Measurements from ENCODE around the gene EFNA5.

The EFNA5 gene

DNA sequence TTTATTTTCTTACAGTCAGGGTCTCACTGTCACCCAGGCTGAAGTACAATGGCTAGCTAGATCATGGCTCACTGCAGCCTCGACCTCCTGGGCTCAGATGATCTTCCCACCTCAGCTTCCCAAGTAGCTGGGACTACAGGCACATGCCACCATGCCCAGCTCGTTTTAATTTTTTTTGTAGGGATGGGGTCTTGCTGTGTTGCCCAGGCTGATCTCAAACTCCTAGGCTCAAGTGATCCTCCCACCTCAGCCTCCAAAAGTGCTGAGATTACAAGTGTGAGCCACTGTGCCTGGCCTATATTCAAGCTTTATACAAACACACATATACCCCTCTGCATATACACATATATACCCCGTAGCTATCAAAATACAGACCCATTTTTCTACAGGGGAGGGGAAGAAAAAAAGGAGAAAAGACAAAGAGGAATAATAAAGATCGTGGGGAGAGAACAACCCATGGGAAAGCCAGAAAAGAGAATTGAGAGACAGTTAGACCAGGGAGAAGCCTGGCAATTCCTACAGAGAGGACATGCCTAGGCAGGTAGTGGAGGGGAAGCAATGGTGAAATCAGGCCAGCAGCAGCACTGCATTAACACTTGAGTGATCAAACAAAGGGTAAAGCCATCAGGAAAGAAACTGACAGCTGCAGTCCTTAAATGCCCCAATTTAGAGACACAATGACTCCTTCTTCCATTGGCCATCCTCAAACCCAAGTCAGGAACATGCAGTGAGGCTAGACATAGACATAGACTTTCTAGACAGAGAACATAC is 102.7 kb downstream of the EFNA5 start:
- DNase-seq, result no peak

DNA sequence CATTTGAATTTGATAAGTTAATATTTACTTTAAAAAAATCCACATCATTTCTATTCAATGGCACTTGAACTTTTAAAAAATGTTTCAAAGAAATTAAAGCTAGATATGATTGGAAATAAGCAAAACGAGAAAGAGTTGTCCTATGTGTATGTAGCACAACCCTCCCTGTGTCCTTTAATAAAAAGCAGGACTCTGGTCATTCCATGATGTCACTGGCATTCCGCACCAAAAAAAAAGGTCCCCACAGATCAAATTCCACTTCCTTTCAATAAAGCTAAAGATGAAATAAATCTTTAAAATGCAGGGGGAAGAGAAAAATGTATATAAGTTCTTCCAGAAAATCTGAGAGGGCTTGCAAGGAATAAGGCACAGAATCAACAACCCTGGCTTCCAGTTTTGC is 103.8 kb downstream of the EFNA5 start:
- DNase-seq, result no peak

DNA sequence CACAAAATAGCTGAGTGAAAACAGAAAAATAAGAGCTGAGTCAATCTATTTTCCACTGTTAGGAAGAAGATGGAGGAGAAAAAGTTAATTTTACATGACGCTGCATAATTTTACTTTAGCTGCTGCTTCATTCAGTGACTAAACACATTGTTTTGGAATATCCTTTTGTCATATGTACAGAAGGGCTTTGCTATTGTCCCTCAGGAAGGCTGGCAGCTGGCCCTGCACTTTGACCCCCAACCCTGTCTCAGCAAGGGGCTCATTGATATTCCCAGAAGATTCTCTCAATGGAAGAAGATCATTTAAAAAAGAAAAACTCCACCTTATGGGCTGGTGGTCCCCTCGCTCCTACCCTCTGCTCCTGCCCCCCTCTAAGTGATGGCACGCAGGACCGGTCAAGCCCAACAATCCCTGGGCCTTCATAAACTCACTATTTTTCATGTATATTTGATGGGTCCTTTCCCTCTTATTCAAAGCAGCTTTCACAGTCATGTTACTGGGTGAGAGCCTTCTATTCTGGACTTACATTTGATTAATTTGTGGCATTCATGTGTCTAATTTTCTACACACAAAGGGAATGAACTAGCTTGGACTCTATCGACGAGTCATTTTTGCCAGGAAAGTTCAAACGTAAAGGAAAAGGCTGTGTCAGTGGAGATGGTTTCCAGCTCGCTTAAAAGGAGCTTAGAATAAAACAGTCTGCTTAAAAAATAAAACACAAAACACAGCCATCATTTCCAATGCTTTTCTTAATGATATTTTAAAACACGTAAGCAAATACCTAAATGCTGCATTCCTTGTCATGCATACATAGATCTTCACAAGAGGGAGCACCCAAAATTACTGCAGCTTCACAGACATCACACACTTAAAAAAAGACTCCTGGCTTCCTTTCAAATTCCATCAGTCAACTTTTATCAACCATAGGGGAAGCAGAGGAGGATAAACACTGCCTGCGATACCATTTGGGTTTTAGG is 104.7 kb downstream of the EFNA5 start:
- no peak for DNase-seq

DNA sequence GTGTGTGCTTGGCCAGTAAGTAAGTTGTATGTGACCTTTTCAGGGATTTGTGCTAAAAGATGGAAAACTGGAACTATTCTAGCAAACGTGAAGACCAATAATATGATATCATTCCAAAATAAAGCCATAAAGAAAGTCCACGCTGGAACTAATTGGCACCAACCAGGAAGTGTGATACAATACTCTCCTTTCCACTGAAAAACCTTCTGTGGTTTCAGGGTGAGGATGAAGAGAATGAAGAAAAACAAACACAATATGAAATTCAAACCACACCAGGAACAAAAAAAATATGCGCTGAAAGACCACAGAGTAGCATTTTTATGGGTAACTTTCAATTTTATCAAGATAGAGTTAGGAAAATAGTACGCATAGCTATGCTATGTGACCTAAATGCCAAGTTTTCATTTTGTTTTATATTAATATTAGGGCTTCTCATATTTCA is 105.8 kb downstream of the EFNA5 start:
- DNase-seq, result no peak

DNA sequence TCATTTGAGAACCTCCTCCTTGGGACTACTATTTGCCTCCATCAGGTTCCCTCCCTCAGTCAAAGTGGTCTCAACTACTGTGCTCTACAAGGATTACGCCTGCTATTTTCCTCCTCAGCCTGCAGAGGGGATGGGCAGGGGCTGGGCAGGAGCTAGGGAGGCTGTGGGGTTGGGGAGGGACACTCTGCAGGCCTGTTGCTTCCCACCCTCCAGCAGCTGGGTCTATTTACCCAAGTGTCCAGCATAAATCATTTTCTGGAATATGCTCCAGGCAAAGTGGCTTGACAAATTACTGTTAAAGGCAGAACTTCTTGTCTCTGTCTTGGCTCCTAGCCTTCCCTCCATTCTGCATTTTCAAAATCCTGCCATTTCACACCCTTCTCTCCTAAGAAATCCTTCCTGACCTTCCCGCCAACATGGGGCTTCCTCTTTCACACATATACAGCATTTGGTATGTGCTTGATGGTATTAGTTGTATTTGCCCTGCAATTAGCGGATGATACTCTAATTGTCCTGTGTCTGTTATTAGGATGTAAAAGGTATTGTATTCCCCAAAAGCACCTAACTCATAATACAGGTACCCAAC is 106.7 kb downstream of the EFNA5 start:
- no peak for DNase-seq

DNA sequence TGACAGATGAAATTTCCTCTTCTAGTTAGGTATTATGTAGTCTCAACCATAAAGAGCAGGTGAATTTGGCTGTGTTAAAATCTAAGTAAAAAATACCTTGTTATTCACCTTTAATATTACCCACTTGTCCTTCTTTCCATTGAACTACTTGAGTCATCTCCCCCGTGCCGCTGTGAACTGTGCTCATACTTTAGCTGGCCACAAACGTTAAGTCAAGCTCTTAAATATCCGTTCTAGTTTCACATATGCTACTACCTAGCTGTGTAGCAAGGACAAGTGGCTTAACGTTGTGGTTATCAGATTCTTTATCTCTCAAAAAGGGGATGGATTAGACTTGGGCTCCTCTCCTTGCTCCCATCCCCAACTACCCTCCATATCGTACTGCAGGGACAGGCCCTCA is 110.4 kb downstream of the EFNA5 start:
- DNase-seq, result no peak

DNA sequence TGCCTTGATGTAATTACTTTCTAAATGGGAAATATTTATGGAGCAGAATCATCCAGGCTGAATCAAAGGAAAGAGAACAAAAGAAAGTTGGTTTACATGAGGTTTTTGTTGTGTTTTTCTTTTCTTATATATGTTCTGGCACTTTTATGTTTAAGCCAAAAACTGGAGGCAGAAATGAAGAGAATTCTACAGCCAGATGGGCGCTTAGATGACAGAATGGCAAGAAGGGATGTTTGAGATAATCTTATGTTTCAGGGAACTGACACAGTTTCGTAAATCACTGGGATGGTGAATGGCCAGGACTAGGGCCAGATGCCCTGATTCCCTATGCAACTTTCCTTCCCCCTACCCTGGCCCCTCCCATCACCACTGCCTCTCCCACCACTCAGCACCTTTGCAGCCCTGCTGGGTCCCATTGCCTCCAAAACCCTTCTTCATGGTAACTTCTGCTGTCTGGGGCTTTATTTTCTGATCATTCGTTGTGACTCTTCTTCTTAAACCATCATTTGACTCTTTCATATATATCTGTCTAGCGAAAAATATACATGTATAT is 111.8 kb downstream of the EFNA5 start:
- DNase-seq, result no peak

DNA sequence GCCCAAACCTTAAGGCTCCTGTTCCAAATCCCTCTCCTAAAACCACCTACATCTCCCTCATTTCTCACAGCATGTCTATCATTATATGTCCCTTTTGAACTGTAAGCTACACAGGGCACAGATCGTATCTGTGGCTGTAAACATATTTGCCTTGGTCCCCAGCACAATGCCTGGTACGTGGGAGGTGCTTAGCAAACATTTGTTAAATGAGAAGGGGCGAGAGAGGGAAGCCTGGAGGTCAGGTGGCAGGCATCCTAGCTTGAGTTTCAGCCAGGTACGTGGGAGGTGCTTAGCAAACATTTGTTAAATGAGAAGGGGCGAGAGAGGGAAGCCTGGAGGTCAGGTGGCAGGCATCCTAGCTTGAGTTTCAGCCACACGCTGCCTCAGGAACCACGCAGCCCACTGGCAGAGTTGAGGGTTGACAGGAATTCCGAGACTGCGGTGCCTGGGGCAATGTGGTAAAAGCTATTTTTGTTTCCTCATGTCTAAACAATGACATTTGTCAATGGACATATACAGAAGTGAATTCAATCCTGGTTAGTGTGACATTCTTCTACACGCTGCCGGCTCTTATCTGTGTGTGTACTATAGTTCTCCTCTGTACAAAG is 113.6 kb downstream of the EFNA5 start:
- no peak for DNase-seq

DNA sequence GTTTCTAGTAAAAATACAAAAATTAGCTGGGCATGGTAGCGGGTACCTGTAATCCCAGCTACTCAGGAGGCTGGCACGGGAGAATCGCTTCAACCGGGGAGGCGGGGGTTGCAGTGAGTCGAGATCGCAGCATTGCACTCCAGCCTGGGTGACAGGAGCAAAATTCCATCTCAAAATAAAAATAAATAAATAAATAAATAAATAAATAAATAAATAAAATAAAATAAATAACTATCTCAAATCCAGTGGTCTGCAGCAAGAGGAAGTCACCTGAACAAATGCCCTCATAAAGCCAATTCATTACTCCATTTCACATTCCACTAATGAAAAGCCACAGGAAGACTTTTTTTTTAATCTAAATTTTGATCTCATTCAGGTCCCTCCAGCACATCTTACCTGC is 114.2 kb downstream of the EFNA5 start:
- DNase-seq, result no peak

DNA sequence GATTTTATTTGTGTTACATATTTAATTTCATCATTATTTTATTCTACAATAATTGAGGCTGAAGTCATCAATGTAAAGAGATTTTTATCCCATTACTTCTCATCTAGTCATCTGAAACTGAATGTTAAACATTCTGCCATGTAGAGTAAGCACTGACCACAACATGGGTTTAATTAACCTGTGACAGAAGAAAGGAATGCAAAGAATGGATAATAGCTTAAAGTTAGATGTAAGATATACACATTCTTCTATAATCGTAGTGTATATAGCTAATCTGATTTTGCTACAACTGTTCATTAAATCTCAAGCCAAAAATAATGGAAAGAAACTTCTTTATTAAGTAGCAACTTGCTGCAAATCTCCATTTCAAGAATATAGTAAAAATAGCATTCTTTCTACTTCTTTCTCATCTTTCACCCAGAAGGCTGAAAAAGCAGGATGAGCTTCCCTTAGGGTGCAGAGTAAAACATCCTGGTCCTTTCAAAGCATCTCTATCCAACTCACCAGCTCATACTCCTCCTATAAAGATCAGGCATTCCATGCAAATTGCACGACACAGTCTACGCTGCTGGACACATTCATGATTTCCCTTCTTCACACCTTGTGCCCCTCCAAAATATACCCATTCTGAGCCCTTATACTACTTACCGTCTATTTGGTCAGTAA is 115.2 kb downstream of the EFNA5 start:
- peak; percentile 72 for DNase-seq

DNA sequence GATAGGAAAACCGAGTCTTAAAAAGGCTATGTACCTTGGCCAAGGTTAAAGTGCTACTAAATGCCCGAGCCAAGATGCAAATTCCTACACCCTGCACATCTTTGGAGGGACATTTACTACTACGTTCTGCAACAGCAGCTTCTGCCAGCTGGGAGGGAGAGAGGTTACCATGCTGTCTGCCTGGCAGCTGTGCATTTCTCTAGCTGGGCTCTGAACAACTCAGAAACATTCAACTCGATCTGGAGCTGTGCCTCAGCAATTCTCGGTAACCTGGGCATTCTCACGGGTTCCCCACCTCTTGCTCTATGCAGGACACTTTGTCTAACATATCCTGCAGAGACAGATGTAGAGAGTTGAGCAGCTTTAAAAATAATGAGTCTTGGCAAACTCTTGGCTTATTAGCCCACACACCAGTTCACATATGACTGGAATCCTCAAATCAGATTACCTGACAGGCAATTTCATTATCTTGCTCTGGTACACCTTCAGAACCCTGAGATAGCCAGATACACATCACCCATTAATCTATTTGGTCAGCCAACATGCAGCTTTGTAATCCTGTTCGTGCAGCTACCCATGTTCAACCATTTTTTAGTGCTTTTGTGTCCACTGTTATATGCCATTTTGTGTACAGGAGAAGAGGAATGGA is 115.8 kb downstream of the EFNA5 start:
- no peak for DNase-seq

DNA sequence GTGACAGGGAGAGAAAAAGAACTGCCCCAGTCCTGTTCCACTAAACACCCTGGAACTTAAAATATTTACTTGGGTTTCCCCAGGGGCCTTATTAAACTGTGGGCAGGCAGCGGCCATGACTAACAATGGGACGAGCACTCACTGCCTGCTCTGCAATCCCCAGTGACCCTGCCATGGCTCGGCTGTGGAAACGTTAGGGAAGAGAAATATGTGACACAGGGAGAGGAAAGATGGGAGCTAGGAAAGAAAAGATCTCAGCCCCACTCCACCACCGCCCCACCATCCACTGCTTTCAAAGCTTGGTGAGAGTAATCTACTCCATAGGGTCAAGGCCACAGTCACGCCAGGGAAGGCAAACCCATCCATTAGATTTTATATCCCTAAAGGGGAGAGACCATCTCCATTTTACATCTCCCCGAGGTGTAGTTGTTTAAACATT is 117.6 kb downstream of the EFNA5 start:
- no peak for DNase-seq

DNA sequence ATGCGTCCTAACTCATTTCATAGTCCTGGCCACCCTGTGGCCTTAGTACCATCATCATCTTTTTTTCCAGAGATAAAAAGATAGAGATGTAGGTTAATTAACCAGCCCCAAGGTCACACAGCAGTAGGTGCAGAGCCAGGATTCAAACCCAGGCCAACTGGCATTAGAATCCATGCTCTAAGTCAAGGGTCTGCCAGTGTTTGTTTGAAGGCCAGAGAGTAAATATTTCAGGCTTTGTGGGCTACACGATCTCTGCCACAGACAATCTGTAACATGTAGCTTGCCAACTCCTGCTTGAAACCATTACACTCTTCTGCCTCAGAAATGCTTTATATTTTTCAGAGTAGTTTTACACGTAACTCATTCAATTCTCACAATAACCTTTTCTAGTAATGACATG is 119.6 kb downstream of the EFNA5 start:
- no peak for DNase-seq

DNA sequence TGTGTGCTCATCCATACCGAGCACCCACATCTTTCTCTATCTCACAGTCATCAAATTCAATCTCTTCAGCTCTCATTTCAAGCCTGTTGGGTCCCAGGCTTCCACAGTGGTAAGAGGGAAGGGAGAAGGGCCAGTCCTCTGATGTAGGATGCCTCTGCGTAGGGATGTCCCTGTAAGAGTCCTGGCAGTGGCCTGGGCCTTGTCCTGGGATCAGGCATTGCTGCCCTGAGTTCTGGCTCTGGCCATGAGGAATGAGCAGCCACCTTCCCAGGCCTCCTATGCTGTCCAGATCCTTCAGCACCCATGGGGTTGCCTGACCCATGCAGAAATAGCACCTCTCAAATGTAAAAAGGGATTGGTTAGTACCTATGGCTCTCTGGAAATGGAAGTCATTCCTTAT is 121.2 kb downstream of the EFNA5 start:
- no peak for DNase-seq

DNA sequence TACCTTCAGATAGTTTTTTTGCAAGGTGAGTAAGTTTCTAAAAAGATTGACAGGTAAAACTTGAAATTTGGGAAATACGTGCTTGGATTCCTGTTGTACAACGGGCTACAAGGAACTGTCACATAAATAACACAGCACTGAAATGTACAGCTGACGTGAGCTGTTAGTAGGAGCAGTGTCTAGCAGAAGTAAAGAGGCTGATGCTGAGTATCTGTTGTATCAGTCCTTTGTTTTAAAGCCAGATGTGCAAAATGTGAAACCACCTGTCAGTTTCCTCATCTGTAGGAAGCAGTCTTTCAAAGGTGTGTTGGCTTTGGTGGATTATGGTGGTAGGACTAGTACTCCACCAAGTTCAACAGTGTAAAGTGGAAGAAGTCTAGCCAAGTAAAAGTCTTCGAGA is 122.3 kb downstream of the EFNA5 start:
- no peak for DNase-seq

DNA sequence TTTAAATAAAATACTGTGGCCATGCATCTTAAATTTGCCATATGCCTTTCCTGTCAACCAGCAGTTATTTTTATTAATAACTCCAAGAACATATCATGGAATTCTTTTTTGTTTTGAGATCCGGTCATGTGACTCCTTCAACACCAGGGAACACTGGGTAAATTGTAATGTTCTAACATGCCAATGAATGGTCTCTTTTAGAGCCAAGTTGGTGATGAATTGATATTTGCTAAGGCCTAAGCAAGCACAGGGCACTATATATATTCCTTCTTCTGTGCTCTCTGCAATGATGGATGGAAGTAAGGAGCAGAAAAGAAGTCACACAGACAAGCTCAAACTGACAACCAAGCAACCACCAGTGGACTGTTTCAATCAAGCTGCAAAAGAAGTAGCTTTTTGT is 124.0 kb downstream of the EFNA5 start:
- no peak for DNase-seq

DNA sequence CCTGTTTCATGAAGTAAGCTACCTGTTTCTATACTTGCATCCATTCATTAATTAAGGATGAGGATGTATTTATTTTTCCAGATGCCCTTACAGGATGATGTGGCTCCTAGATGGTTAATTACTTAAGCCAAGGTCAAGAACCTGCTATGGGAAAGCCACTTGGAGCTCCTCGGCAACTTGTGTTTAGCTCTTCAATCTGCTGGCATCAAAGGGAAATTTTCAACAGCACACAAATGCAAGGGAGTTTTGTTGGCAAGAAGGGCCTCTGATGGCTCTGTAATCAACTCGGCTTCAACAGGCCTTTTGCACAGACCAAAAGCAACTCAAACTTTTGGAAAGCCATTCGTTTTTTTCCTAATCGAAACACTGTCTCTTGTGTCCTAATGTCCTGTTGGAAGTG is 125.3 kb downstream of the EFNA5 start:
- DNase-seq, result no peak

DNA sequence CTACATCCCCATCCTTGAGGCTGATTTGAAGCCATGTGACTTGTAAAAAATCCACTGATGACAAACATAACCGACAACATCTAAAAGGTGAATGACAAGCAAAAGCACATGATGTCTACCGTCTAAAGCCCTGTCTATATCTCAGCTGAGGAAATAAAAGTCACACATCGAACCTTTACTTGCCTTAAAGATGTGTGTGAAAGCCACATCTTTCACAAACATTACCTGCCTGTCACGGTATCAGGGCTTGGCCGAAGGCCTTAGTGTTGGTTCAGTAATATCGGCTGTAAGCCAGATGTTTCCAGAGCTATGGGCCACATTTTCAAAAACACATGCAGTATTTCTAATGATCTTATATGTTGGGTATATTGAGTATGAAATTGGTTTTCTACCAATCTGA is 125.8 kb downstream of the EFNA5 start:
- DNase-seq, result no peak

DNA sequence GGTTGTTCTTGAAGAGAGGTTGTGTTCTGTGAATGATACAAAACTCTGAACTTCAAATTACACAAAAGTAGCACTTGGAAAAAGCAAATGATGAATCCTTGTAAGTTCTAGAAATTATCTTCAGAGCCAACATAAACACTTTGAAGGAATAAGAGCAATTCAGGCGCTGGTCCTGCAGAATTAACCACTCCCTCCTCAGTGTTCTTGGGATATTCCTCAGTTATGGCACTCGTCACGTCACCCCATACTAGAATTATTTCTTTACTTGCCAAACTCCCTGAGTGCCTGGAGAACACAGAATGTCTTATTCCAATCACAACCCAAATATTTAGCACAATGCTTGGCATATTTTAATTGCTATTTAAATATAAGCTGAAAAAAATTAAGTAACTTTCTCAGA is 126.3 kb downstream of the EFNA5 start:
- DNase-seq, result no peak

DNA sequence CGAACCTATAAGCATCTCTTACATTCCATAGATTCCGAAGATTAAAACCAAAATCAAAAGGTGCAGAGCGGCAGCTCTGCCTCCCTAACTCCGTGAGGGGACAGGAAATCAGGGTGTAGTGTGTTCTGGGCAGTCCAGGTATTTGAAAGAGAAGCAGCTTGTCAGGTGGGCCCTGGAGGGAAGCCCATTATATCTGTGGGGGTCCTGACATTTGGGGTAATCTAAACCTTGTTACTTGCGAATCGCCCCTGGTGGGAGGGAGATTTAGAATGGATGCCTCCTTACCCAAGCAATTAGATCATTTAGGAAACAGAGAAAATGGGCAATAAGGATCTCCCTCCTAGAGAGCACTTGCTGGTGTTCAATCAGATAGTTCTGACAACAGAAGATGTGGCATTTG is 126.9 kb downstream of the EFNA5 start:
- no peak for DNase-seq

DNA sequence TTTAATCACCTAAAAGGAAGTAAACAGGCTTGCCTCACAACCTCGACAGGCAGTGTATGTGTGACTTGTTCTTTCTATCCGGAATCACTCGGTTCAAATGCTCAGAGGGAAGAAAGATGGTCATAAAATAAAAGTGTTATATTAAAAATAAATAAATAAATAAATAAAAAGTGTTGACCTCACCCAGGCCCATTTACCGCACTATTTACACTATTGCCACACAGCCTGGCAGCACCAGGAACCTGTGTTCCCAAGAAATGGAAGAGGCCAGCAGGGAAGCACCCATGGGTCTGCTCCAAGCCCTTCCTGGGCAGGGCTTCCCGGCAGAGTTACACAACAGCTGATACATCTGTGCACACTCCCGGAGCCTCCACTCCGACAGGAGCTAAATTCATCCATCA is 127.9 kb downstream of the EFNA5 start:
- DNase-seq, result peak; percentile 85

DNA sequence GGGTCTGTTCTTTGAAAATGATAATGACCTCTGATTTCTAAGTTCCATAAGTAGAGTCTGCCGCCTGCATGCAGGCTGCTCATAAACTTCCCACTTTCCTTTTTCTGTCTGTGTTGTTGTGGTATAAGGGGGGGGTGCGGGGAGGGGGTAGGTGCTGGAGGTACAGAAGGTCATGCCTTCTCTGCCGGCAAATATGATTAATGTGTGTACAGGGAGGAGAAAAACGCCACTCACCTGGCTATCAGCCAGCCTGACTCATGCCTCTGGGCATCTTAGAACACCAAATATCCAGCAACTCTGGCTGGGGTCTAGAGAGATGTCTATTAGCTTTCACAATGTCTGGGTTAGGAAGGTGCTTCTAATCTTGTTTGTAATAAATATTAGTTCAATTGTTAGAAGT is 128.3 kb downstream of the EFNA5 start:
- DNase-seq, result peak; percentile 92

All from HCEC 1CT (cell line).